Renal cortical epithelial cell (primary cell): ENCODE results near the gene GGA2. TPM values are rescaled to one million over a fixed set of nuclear protein-coding genes. Genes with fewer than 3 reads are reported as not detected.
A peak's percentile ranks its signal among the peaks of the same experiment; 100 is the strongest.
"Not testable (repeated sequence)": the region's sequence is repeated elsewhere in the genome, so short reads cannot be mapped to it uniquely, and the experiment has no call there.

Experiments used
- DNase-seq: peaks from one replicate; pipeline ENCODE4 v3.0.0-alpha.2; 2011; ENCODE audit warnings: low read depth
- total RNA-seq: library from RNA; depleted of rRNA; stranded (reverse); fragments of >200 nt; gene quantifications from 2 replicates; pipeline ENCODE4 v1.2.3, GENCODE V29; 2014

GGA2 gene
- total RNA-seq, 1 donor from 2014 or later = 33.8 TPM

DNA sequence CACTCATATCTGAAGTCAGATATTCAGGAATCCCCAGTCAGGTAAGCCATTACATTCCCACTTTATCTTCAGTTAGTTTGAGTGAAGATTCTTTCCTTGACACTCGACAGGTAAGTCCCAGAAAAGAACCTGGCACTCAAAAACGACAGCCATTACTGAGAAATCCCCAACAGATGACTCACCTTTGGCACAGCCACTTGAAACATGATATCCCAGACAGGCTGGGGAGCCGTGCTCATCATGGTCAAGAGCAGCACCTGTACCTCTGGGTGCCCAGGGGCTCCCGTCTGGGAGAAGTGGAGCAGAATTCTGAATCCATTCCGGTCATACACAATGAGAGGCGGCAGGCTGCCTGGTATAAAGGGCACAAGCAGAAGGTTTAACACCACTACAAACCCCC lies 40.5 kb downstream of the GGA2 start:
- DNase-seq = peak; percentile 56

DNA sequence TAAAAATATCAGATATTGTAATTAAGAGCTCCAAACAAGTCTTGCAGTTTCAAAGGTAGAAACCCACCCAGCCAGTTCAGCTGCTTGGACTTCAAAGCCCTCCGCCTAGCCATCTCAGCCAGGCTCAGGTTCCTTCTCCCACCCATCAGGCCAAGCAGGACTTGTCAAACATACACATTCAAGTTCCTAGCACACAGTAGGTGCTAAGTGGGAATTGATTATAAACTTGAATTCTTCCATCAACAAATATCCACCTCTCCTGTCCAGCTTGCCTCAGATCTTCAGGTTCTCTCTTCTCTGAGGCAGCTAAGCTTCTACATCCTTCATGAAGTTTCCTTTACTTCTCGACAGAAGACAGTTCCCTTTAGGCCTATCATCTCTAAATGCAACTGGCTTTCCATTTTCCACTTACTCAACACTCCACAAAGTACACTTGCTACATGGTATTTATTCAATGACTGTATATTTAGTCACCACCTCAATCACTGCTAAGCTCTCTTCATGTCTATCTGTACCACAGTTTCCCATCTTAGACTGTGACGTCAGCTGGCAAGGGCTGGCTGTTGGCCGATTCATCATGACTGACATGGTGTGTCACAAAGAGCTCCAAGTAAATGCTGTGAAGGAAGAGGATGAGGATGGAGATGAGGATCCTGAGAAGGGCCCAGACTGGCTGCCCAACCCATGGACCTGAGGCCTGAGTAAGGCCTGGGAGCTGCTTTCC lies 44.0 kb downstream of the GGA2 start:
- DNase-seq = peak; percentile 30

DNA sequence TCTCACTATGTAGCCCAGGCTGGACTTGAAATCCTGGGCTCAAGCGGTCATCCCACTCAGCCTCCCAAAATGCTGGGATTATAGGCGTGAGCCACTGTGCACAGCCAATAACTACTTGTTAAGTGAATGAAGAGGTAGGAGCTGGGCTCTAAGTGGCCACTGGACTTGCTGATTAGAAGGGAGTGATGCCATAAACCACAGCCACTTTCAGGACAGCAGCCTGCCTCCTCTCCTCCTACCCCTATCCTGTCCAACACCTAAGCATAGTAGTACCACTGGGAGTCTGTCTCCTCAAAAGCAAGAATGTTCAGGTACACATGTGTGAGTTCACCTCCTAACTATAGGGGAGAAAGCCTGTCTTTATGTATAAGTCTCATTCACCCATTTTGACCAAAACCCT lies 45.1 kb downstream of the GGA2 start:
- no peak for DNase-seq

DNA sequence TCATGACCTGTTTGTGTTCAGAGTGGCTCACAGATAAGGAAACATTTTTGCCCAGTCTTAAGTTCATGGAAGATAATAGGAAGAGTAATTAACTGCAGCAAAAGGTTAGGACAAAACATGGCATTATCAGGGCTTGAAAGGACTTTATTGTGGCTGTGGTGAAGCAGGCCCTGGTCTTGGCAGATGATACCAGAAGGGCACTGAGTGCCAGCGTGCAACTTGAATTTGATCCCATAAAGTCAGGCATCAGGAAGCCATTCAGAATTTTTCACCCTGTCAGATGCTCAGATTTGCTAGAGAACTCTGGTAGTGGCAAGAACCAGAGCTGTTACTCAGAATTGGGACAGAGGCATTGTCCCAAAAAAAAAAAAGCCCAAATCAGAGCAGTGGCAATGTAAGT lies 46.1 kb downstream of the GGA2 start:
- DNase-seq = no peak

DNA sequence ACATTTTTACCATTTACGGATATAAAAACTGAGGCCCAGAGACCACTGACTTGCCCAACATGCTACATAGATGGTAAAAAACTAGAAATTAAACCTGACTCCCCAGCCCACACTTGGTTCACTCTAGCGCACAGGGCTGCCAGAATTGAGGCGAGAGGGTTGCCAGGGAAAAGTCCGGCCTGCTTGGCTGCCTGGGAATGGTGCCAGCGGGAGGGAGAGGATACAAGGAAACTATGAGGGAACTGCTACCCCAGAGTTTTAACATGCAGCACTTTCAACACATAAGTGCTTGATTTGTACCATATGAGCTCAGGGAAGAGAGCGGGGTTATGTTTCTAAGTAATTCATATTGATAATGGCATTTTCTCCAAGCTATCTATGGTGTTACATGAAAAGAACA lies 47.3 kb downstream of the GGA2 start:
- peak; percentile 29 for DNase-seq

DNA sequence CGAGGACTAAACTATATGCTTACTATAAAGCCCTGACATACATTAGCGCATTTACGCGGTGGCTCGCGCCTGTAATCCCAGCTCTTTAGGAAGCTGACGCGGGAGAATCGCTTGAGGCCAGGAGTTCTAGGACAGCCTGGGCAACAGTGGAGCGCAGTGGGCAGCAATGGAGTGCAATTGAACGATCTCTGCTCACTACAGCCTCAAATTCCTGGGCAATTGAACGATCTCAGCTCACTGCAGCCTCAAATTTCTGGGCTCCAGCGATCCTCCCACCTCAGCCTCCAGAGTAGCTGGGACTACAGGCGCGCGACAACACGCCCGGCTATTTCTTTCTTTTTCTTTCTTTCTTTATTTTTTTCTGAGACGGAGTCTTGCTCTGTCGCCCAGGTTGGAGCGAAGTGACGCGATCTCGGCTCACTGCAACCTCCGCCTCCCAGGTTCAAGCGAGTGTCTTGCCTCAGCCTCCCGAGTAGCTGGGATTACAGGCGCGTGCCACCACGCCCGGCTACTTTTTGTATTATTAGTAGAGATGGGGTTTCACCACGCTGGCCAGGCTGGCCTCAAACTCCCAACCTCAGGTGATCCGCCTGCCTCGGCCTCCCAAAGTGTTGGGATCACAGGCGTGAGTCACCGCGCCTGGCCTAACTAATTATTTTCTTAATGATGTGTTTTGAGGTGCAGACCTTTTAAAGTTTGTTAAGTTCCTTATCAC lies 56.8 kb downstream of the GGA2 start:
- no peak for DNase-seq

DNA sequence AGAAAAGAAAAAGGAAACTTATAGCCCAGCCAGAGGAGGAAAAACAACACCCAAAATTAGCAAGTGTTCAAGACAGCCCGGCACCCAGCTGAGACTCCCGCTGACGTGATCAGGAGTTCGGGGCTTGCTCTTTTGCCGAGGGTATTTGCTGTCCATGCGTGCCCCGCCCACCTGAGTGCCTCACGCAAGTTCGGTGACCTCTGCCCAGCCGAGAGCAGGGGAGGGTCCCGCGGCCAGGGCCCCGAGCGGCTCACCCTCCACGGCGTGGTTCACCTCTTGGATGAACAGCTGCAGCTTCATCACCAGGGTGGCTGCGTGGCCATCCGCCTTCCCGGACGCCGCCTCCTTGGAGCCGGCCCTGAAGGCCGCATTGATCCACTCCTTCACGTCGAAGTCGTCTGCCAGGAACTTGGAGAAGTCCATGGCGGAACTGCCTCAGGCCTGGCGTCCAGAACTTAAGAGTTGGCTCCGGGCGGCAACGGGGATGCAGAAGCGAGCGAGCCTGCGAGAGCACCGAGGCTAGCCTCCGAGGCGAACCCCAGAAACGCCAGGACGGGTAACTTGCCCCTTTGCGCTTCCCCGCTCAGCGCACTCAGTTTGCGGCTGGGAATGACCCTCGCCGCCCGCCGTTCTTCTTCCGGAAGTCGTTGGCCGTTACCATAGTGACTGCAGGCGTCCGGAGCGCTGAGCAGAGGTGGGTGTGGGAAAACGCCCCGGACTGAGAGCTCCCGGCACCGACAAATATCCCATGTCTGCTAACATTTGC lies 57.5 kb downstream of the GGA2 start, which contains the start of gene COG7:
TSS of gene COG7 (minus strand) at position 618 of the 766 bp plus-strand sequence. CDS start at position 423, 195 bp downstream.
- peak; percentile 73 for DNase-seq

DNA sequence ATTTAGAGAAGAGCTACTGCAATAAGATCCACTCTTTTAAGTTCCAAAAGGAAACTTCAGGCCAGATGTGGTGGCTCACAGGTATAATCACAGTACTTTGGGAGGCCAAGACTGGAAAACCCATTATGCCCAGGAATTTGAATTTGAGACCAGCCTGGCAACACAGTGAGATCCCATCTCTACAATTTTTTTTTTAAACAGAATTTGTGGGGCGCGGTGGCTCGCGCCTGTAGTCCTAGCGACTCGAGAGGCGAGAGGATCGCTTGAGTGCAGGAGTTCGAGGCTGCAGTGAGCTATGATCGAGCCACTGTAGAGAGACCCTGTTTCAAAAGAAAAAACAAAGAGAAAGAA lies 58.1 kb downstream of the GGA2 start:
- DNase-seq = no peak

DNA sequence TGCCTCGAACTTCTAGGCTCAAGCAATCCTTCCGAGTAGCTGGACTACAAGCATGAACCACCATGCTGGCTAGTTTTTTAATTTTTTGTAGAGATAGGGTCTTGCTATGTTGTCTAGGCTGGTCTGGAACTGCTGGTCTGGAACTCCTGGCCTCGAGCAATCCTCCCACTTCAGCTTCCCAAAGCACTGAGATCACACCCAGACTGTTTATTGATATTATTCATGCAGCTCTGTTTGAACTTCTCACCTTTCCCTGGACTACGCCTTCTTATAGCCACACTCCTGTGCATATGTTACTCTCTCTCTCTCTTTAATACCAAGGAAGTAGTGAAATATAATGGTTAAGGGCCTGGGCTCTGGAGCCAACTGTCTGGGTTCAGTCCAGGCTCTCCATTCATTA lies 61.9 kb downstream of the GGA2 start:
- DNase-seq = peak; percentile 61

DNA sequence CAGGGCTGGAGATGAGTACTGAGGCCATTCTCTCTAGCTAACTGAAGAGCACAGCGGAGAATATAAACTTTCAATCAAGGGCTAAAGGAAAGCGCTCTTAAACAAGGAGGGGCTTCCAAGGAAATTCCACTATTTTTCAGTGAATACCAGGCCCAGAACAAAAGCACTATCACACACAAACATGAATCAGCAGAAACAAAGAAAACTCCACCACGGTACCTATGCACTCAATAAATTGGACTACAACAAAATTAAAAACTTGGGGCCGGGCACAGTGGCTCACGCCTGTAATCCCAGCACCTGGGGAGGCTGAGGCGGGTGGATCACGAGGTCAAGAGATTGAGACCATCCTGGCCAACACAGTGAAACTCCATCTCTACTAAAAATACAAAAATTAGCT lies 72.8 kb downstream of the GGA2 start:
- not testable (repeated sequence) for DNase-seq

DNA sequence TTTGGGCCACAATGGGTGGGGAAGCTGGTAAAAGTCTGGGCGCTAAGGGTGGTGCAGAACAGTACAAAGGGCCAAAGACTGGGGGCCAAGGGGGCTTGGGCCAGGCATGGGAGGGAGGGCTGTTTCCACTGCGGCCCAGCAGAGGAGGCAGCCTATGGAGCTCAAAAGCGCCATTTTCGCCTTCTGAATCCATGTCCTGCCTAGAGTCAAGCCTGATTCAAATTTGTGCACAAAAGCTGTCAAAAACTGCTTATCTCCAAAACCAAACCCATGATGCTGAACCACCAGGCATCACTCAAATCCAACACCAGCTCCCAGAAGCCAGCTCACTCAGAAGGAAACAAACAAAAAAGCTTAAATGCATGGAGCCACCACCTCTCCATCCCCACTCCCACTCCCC lies 73.3 kb downstream of the GGA2 start:
- no peak for DNase-seq

DNA sequence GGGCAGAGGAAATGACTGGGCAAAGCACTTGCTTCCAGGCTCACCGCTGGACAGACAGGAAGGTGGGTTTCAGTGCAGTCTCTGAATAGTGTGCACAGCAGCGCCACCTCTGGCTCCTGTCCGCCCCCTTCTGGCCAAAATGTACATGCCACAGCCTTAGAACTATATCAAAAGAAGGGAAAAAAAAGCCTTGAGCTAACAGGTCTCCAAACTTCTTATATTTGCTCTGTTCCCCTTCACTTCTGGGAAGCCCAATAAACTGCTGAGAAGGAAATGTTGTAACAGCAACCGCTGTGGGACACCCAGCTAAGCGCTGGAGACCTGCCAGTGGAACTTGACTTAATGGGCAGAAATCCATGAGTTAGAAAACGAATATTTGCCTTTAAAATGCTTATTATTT lies 74.8 kb downstream of the GGA2 start:
- DNase-seq = peak; percentile 34

DNA sequence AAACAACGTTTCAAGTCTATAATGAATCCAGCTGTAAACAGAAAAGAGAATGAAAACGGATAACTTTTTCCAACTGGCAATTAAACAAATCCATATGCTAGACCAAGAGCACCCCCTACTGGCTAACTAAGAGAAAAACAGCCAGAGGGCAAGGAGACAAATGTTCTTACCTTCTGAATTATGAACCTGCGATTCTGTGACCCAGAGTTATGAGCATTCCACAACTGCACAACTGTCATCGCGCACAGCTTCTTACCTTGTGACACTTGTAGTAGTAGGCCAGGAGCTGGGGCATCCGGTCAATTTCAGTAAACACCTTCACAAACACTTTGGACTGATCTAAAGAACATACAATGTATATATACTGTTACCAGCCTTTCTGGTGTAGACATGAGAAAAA lies 75.9 kb downstream of the GGA2 start:
- peak; percentile 64 for DNase-seq

DNA sequence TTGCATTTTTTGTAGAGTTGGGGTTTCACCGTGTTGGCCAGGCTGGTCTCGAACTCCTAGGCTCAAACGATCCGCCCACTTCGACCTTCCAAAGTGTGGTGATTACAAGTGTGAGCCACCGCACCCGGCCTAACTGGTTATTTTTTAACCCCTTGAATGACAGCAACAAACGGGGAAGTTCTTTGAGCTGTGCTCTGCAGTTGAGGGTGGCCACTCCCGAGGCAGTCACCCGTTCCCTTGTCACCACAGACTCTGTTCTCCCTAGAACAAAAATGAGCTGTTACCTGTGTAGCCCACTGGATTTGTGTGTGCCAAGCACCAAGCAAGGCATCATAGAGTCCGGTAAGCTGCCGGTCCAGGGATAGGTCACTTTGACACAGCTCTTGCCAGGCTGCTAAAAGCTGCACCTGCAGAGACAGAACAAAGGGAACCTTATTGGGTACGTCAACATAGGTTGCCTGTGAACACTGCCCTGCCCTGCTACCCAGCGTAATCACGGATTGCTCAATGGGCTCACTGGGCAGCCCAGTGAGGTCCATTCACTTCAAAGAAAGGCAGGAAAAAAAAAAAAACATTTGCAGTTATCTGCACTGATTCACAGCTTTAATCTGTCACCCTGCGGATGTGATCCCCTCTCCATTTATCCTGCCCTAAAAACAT lies 76.9 kb downstream of the GGA2 start:
- no peak for DNase-seq

DNA sequence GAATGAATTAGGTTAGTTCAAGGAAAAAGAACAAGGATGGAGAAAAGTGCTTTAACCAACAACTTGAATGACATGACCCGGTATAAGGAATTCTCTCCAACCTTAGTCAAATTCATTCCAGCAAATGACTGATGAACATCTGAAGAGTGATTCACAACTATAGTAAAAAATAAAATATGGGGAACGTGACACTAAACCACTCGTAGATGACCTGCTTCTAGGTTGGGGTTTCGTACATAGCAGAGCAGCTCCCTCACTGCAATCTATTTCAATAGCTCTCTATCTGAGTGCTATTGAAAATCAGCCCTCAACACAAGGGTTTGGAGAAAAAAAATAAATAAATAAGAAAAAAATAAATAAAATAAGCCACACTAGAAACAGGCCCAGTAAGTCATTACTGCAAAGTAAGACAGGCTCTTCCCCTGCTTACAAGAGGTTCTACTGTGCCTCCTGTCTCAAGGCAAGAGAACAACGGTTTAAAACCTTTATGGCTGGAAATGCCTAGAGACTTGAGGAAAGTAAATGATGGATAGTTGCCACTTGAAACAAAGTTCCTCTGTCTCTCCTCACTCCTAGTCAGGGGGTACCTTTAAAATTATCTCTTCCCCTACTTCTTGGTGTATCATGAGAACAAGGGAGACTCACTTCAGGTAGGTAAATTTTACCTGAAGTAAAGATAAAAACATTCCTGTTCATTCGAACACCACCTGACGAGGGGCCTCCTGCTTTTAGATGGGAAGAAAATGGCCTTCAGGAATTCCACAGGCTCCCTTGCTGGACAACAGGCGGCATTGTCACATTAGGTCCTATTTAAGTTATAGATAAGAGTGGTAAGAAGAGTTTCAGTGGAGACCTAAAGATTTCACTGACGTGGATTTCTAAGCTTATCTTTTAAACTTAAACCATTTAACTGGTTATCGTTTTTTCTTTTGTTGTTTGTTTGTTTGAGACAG lies 77.8 kb downstream of the GGA2 start:
- DNase-seq = no peak

DNA sequence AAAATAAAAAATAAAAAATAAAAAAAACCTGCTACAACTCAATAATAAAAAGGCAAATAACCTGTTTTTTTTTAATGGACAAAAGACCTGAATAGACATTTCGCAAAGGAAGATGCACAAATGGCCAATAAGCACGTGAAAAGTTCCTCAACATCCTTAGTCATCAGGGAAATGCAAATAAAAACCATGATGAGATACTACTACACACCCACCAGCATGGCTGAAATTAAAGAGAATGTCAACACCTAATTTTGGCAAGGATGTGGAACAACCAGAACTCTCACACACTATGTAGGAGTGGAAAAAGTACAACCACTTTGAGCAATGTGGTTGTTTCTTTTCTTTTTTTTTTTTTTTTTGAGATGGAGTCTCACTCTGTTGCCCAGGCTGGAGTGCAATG lies 81.9 kb downstream of the GGA2 start:
- DNase-seq = no peak

DNA sequence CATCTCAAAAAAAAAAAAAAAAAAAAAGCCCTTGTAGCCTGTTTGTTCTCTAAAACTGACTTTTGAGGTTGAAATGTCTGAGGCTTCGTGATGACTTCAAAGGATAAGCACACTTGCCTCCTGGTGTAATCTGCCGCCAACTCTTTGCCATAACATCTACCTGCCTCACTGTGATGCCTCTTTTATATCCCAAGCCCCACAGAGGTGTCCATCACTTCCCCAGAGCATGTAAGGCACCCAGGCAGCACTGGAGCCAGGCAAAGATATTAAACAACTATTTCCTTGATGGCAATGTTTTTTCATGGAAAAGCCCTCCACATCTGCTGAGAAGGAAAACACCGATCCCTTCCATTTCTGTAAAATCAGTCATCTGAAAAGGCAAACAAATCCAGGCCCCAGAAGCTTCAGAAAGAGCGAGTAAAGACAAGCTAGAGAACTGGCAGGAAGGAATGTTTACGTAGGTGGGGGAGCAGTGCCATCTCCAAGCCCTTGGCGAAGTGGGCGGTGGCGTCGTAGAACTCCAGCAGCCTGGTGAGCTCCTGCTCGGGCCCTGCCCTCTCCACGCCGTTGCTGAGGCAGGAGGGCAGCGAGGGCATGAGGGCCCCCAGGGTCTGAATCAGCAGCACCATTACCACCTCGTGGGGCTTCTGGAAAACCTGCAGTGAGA lies 85.9 kb downstream of the GGA2 start:
- DNase-seq = peak; percentile 55

DNA sequence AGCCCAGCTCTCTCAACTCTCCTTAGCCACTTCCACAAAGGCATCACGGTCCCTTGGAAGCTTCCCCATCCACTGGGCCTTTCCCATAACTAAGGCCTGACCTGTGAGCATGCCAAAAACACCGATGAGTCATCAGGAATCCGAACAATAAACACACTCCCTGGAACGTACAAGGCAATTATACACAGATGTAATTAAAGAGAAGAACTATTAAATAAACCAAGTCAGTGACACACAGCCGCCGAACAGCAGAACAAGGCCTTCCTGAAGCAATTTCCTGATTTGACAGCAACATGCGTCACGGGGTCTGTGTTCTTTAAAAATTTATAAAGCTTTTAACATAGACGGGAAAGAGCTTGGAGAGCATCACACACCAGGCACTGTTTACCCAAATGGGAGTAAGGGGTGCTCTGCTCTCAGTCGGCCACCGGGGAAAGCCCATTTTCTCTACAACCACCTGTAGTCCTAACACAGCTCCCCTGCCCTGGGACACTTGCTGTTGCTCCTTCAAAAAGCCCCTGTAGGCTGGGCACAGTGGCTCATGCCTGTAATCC lies 86.7 kb downstream of the GGA2 start:
- peak; percentile 97 for DNase-seq

DNA sequence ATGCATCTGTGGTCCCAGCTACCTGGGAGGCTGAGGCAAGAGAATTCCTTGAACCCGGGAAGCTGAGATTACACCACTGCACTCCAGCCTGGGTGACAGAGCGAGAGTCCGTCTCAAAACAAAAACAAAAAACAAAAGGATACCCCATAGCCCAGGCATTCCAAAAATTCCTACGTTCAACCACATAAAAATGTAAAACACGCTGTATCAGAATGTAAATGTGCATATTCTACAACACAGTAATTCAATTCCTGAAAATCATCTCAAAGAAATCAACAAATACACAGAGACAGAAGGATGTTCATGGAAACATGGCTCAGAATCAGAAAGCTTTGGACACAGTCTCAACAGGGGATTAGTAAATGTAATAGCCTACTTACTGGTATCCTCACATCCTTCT lies 90.3 kb downstream of the GGA2 start:
- DNase-seq = no peak

DNA sequence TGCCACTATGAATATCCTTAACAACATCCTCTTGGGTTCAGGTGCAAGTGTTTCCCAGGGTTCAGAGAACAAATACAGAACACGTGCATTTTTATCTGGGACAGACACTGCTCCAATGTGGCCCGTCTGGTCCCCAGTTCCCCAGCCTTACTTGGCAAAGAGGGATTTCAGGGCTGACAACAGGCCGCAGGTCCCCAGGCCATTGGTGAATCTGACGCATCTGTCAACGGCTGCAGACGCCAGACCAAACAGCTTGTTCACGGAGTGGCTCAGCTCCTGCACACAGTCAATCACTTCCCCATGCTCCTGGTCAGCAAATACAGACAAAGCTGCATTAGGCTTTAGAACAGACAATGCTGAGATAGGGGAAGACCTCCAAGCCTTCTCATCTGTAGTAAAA lies 93.5 kb downstream of the GGA2 start:
- no peak for DNase-seq
